Stomach smooth muscle (tissue), 2 donors: Measurements from ENCODE around the gene GORASP2.

Experiments
- H3K27ac ChIP-seq: one replicate; pipeline ENCODE4 v1.7.0; 2013; ENCODE audit warnings: mild to moderate bottlenecking, low read length, inconsistent platforms
- H3K27me3 ChIP-seq, 2 donors: one replicate each; pipeline ENCODE4 v1.7.0; 2013; ENCODE audit warnings: low read length in 2 of 2; ENCODE audit not compliant: insufficient read depth in 2 of 2, control insufficient read depth in 1 of 2
- H3K36me3 ChIP-seq, 2 donors: one replicate each; pipeline ENCODE4 v1.7.0; 2013; ENCODE audit warnings: low read length in 2 of 2; ENCODE audit not compliant: control insufficient read depth in 2 of 2, insufficient read depth in 2 of 2
- H3K4me1 ChIP-seq: one replicate; pipeline ENCODE4 v1.7.0; 2013; ENCODE audit warnings: low read length; ENCODE audit not compliant: control insufficient read depth, insufficient read depth
- H3K4me3 ChIP-seq, 2 donors: one replicate each; pipeline ENCODE4 v1.7.0; 2013; ENCODE audit warnings: low read length in 2 of 2
- H3K9ac ChIP-seq, 2 donors: one replicate each; pipeline ENCODE4 v1.7.0; 2013; ENCODE audit warnings: low read length in 2 of 2, mild to moderate bottlenecking in 1 of 2
- H3K9me3 ChIP-seq, 2 donors: one replicate each; pipeline ENCODE4 v1.7.0; 2013; ENCODE audit warnings: low read length in 2 of 2; ENCODE audit not compliant: control insufficient read depth in 2 of 2
- donor health status: healthy.
- donor health status: Pancreatic carcinoma.

Gene GORASP2

DNA sequence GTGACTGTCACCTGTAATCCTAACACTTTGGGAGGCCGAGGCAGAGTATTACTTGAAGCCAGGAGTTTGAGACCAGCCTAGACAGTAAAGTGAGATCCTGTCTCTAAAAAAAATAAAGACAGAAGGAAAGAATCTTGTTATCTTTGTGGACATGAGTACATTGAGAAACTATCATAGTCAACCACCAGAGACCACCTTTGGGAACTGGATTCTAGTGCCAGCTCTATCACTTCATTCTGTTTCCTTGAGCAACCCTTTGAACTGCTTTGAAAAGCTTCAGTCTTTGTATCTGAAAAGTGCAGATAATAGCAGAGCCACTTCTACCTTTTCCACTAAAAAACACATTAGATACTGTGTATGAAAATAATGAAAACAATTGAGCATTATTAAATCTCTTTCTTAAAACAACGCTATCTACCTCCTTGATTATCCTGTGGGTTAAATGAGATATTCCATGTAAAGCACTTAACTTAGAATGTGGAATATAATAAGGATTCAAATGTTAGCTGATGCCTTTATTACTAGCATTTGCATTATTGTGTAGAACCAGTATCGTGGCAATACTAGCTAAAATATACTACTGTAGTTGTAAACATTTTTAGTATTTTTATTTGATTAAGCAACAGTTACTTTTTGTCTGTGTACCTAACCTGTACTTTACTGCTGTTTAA, 8.8 kb downstream of the GORASP2 start:
- no peaks in the 10 kb centered on the region for H3K27me3 ChIP-seq
- peaks cover 0 to 4% of the 10 kb centered on the region in 2 donors for H3K36me3 ChIP-seq
- no peaks in the 10 kb centered on the region for H3K4me1 ChIP-seq
- peak overlapping the region in 1 of 2 donors; percentile 22 for H3K9ac ChIP-seq
- no peak overlapping the region for H3K4me3 ChIP-seq
- no peak overlapping the region for H3K27ac ChIP-seq
- no peaks in the 10 kb centered on the region for H3K9me3 ChIP-seq

DNA sequence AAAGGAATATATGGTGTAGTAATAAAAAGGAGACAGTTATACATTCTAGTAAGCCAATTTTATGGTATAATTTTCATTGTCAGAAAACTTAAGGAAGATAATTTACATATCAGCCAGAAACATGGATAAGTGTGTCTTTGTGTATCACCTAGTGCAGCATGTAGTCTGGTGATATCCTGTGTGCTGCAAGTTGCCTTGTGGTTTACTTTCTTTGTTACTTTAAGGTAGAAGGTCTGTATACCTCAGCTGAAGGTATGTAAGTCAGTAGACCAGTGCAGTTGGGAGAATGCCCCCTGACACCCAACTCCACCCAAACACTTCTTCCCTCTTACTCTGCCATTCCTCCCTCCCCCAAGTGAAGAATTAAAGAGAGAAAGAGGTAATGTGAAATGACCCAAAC, 11.0 kb downstream of the GORASP2 start:
- Histone ChIP-seq H3K4me1 (no peaks in the 10 kb centered on the region), H3K4me3 (no peak overlapping the region), H3K9me3 (no peaks in the 10 kb centered on the region), H3K9ac (no peak overlapping the region), H3K27me3 (no peaks in the 10 kb centered on the region), H3K27ac (no peak overlapping the region), H3K36me3 (peaks cover 0 to 4% of the 10 kb centered on the region in 2 donors)

DNA sequence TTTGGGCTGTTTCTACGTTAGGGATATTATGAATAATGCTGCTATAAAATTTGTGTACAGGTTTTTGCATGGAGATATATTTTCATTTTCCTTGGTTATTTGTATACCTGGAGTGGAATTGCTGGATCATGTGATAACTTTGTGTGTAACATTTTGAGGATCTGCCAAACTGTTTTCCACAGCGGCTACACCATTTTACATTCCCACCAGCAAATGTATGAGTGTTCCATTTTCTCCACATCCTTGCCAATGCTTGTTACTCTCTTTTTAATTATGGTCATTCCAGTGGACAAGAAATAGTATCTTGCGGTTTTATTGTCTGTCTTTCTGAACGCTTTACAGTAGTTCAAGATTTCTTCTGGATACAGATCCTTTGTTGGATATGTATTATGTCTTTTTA, 13.6 kb downstream of the GORASP2 start:
- Histone ChIP-seq H3K4me1 (no peaks in the 10 kb centered on the region), H3K27me3 (no peaks in the 10 kb centered on the region), H3K27ac (no peak overlapping the region), H3K4me3 (no peak overlapping the region), H3K9ac (no peak overlapping the region), H3K9me3 (no peaks in the 10 kb centered on the region), H3K36me3 (peaks cover 0 to under 1% of the 10 kb centered on the region in 2 donors)

DNA sequence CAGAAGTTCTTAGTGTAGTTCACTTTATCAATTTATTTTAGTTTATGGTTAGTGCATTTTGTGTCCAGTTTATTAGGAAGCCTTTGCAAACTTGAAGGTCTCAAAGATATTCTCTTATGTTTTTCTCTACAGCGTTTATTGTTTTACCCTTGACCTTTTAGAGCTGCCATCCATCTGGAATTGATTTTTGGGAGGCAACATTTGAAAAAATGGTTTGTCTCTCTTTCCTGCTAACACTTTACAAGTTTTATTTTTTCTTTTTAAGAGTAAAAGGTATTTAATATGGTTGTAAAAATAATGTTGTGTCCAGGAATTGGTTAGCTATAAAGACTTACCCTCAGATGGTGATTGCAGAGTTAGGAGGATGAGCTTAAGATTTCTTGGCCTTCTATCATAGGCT, 14.0 kb downstream of the GORASP2 start:
- Histone ChIP-seq H3K27ac (no peak overlapping the region), H3K9ac (no peak overlapping the region), H3K4me1 (no peaks in the 10 kb centered on the region), H3K27me3 (no peaks in the 10 kb centered on the region), H3K36me3 (no peaks in the 10 kb centered on the region), H3K4me3 (no peak overlapping the region), H3K9me3 (no peaks in the 10 kb centered on the region)

DNA sequence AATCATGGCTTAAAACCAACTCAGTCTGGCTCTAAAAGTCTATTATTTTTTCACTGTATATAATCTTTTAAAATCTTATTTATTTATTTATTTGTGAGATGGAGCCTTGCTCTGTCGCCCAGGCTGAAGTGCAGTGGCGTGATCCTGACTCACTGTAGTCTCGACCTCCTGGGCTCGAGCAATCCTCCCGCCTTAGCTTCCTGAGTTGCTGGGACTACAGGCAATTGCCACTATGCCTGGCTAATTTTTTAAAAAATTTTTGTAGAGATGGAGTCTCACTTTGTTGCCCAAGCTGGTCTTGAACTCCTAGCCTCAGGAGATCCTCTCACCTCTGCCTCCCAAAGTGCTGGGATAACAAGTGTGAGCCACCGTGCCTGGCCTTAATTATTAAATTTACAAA, 14.5 kb downstream of the GORASP2 start:
- no peak overlapping the region for H3K9ac ChIP-seq
- no peaks in the 10 kb centered on the region for H3K27me3 ChIP-seq
- no peaks in the 10 kb centered on the region for H3K4me1 ChIP-seq
- H3K9me3 ChIP-seq: no peaks in the 10 kb centered on the region
- H3K4me3 ChIP-seq: no peak overlapping the region
- H3K27ac ChIP-seq: no peak overlapping the region
- no peaks in the 10 kb centered on the region for H3K36me3 ChIP-seq

DNA sequence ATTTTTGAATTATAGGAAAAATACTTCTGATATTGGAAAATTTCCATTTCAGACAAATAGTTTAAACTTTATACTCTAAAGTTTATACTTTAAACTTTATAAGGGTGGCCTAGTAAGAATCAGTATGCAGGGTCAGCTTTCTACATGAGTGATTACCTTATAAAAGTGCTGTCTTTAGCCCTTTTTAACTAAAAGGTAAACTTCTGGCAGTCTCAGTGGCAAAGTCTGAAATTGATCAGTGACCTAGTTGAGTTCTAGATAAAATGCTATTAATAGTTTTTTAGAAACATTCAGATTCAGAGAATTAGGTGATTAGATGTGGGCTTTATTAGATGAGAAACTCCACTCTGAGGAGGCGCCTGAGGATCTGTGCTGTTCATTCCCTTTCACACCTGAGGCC, 15.5 kb downstream of the GORASP2 start:
- H3K36me3 ChIP-seq: no peaks in the 10 kb centered on the region
- no peaks in the 10 kb centered on the region for H3K4me1 ChIP-seq
- H3K4me3 ChIP-seq: no peak overlapping the region
- H3K27ac ChIP-seq: no peak overlapping the region
- H3K9me3 ChIP-seq: no peaks in the 10 kb centered on the region
- no peaks in the 10 kb centered on the region for H3K27me3 ChIP-seq
- no peak overlapping the region for H3K9ac ChIP-seq

DNA sequence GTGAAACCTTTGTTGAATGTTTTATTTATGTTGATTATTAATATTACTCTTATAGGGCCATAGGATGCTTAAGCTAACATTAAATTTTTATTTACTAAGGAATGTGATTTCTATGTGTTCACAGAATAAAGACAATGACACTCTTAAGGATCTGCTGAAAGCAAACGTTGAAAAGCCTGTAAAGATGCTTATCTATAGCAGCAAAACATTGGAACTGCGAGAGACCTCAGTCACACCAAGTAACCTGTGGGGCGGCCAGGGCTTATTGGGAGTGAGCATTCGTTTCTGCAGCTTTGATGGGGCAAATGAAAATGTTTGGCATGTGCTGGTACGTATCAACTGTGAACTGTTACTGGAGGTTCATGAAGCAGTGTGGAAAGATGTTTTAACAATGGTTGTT, 20.4 kb downstream of the GORASP2 start:
- H3K27ac ChIP-seq: no peak overlapping the region
- H3K4me1 ChIP-seq: no peaks in the 10 kb centered on the region
- H3K27me3 ChIP-seq: no peaks in the 10 kb centered on the region
- H3K9ac ChIP-seq: no peak overlapping the region
- peaks cover 34 to 36% of the 10 kb centered on the region in 2 donors for H3K36me3 ChIP-seq
- no peaks in the 10 kb centered on the region for H3K9me3 ChIP-seq
- no peak overlapping the region for H3K4me3 ChIP-seq

DNA sequence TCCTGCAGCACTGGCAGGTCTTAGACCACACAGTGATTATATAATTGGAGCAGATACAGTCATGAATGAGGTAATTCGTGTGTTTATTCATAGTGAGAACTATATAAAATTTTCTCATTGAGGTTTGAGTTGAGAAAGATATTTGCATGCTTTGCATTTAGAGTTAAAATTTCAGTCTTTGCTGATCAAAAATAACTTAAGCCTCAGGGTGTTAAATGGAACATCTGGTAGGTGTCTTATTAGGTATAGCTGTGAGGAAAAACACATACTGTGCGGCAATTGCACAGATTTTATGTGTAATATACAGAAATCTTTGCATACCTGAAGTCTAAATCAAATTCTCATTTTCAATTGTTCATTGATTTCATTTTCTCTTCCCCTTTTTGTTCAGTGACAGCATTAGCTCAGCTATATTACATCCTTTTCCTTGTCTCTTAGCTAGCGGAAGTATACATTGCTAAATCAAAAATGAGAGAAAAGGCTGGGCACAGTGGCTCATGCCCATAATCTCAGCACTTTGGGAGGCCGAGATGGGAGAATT, 21.2 kb downstream of the GORASP2 start:
- Histone ChIP-seq H3K9ac (no peak overlapping the region), H3K9me3 (no peaks in the 10 kb centered on the region), H3K36me3 (peaks cover 41 to 45% of the 10 kb centered on the region in 2 donors), H3K4me1 (no peaks in the 10 kb centered on the region), H3K27ac (no peak overlapping the region), H3K4me3 (no peak overlapping the region), H3K27me3 (no peaks in the 10 kb centered on the region)

DNA sequence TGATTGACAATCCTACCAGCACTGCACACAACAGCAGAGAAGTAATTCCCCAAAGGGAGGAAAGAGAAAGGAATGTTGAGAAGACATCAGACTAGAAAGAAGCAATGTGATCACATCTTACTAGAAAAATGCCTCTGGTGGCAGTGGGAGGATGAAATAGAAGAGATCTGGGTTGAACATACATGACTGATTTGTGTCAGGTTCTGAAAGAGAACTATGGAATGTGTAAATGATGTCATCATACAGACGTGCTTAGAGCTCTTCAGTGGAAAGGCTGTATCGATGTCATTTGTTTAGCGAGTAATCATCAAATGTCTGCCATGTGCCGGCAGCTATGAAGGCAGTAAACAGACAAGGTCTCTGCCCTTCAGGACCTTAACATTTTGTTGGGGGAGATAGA, 24.9 kb downstream of the GORASP2 start:
- H3K27me3 ChIP-seq: no peaks in the 10 kb centered on the region
- no peak overlapping the region for H3K4me3 ChIP-seq
- H3K36me3 ChIP-seq: peaks cover 54 to 59% of the 10 kb centered on the region in 2 donors
- H3K4me1 ChIP-seq: no peaks in the 10 kb centered on the region
- H3K9ac ChIP-seq: no peak overlapping the region
- H3K27ac ChIP-seq: no peak overlapping the region
- no peaks in the 10 kb centered on the region for H3K9me3 ChIP-seq

DNA sequence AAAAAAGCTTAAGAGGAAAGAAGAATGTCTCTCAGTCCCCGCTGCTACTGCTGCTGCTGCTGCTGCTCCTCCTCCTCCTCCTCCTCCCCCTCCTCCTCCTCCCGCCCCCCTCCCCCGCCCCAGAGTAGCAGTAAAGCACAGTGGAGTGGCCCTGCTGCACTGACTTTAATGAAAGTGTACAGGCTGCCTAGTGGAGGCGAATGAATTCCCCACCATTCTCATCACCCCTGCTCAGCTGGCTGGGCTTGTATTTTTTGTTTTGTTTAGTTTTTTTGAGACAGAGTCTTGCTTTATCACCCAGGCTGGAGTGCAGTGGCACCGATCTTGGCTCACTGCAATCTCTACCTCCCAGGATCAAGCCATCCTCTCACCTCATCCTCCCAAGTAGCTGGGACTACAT, 34.3 kb downstream of the GORASP2 start:
- H3K27me3 ChIP-seq: no peaks in the 10 kb centered on the region
- peaks cover 35 to 42% of the 10 kb centered on the region in 2 donors for H3K36me3 ChIP-seq
- H3K4me1 ChIP-seq: no peaks in the 10 kb centered on the region
- H3K9ac ChIP-seq: no peak overlapping the region
- H3K27ac ChIP-seq: no peak overlapping the region
- no peaks in the 10 kb centered on the region for H3K9me3 ChIP-seq
- no peak overlapping the region for H3K4me3 ChIP-seq

DNA sequence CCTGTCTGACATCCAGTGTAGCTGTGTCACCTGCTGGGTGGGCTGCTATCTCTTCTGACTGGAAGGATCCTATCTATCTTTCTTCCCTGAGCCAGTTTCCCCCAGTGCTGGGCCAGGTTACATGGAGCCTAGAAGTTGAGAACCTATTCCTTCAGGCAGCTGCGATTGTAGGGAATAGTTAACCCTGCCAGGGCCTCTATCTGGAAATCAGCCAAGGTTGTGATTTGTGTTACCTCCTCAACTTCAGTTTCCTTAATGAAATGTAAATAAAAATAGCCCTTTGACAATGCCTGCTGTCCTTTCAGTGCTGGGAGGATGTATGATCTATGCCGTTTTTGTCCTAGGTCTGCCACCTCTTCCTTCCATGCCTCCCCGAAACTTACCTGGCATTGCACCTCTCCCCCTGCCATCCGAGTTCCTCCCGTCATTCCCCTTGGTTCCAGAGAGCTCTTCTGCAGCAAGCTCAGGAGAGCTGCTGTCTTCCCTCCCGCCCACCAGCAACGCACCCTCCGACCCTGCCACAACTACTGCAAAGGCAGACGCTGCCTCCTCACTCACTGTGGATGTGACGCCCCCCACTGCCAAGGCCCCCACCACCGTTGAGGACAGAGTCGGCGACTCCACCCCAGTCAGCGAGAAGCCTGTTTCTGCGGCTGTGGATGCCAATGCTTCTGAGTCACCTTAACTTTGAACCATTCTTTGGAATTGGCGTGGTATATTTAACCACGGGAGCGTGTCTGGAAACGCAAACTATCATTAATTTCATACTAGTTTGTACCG, 36.6 kb downstream of the GORASP2 start:
- peaks cover 28 to 39% of the 10 kb centered on the region in 2 donors for H3K36me3 ChIP-seq
- no peak overlapping the region for H3K4me3 ChIP-seq
- no peaks in the 10 kb centered on the region for H3K27me3 ChIP-seq
- H3K9ac ChIP-seq: no peak overlapping the region
- H3K4me1 ChIP-seq: no peaks in the 10 kb centered on the region
- no peaks in the 10 kb centered on the region for H3K9me3 ChIP-seq
- H3K27ac ChIP-seq: no peak overlapping the region
